ENCODE measurements around the gene NPPA.

DNA sequence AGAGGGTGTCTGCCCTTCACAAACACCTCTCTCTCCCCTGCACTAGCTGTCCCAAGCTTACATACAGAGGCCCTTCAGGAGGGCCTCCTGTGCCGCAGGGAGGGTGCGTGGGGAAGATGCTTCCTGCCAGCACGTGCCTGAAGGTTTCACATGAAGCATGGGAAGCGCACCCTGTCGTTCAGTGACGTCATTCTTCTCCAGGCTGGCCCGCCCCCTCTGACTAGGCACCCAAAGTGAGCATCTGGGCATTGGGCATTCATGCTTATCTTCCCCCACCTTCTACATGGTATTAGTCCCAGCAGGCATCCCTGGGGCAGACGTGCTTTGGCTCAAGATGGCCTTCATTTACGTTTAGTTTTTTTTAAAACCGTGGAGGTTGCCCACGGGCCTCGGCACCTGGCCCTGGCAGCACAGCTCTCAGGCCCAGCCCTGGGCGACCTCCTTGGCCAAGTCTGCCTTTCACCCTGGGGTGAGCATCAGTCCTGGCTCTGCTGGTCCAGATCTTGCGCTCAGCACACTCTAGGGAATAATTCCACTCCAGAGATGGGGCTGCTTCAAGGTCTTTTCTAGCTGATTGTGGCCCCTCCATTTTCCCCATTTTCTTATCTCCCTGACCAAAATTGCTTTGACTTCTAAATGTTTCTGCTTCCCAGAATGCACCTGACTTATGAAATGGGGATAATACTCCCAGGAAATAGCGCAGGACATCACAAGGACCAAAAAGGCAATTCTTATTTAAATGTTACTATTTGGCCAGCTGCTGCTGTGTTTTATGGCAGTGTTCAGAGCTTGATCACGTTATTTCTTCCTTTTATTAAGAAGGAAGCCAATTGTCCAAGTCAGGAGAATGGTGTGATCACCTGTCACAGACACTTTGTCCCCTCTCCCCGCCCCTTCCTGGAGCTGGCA is 6.1 kb downstream of the NPPA start:
- TF ChIP-seq, protein P1, sequence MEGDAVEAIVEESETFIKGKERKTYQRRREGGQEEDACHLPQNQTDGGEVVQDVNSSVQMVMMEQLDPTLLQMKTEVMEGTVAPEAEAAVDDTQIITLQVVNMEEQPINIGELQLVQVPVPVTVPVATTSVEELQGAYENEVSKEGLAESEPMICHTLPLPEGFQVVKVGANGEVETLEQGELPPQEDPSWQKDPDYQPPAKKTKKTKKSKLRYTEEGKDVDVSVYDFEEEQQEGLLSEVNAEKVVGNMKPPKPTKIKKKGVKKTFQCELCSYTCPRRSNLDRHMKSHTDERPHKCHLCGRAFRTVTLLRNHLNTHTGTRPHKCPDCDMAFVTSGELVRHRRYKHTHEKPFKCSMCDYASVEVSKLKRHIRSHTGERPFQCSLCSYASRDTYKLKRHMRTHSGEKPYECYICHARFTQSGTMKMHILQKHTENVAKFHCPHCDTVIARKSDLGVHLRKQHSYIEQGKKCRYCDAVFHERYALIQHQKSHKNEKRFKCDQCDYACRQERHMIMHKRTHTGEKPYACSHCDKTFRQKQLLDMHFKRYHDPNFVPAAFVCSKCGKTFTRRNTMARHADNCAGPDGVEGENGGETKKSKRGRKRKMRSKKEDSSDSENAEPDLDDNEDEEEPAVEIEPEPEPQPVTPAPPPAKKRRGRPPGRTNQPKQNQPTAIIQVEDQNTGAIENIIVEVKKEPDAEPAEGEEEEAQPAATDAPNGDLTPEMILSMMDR (IDR thresholded peaks at IDR 0.05): no peak
- TF ChIP-seq POLR2A (IDR thresholded peaks at IDR 0.05): no peak

Measured in uterus (tissue), 2 donors.